ENCODE measurements around the gene RGS18. TPM values are rescaled to one million over a fixed set of nuclear protein-coding genes. Genes with fewer than 3 reads are reported as not detected.
"Not testable (repeated sequence)": the region's sequence is repeated elsewhere in the genome, so short reads cannot be mapped to it uniquely, and the experiment has no call there.

RGS18 gene
- total and polyA plus RNA-seq, 9 donors = 0.42 to 2.5 (median 0.95) TPM

DNA sequence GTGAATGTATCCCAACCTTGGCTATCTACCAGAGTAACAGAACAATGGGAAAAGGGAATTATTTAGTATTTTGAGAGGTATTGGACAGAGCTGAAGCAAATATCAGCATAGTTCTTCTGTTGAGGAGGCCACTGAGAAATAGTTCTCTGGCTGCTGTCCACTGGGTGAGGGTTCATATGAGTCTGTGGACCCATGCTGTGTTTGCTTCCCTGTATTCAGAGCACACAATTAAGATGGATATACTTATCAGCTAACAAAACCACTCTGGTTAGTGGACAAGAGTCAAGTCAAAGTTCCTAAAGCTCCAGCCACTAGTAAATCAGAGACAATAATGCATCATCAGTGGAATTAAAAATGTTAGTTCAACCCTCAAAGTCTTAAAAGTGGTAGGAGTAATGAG is 66.1 kb downstream of the RGS18 start:
- no peaks in the 10 kb centered on the region for H3K36me3 ChIP-seq
- H3K27me3 ChIP-seq = no peaks in the 10 kb centered on the region
- DNase-seq = no peak
- TF ChIP-seq, protein P1, sequence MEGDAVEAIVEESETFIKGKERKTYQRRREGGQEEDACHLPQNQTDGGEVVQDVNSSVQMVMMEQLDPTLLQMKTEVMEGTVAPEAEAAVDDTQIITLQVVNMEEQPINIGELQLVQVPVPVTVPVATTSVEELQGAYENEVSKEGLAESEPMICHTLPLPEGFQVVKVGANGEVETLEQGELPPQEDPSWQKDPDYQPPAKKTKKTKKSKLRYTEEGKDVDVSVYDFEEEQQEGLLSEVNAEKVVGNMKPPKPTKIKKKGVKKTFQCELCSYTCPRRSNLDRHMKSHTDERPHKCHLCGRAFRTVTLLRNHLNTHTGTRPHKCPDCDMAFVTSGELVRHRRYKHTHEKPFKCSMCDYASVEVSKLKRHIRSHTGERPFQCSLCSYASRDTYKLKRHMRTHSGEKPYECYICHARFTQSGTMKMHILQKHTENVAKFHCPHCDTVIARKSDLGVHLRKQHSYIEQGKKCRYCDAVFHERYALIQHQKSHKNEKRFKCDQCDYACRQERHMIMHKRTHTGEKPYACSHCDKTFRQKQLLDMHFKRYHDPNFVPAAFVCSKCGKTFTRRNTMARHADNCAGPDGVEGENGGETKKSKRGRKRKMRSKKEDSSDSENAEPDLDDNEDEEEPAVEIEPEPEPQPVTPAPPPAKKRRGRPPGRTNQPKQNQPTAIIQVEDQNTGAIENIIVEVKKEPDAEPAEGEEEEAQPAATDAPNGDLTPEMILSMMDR (IDR thresholded peaks at IDR 0.05) = no peak
- TF ChIP-seq POLR2A (IDR thresholded peaks at IDR 0.05) = no peak
- TF ChIP-seq EP300 (IDR thresholded peaks at IDR 0.05) = no peak
- no peaks in the 10 kb centered on the region for H3K4me1 ChIP-seq (ENCODE audit: insufficient read depth)
- no peak overlapping the region for H3K27ac ChIP-seq
- no peaks in the 10 kb centered on the region for H3K9me3 ChIP-seq
- intact Hi-C loops (cut with DNase I) = no loop called here
- H3K4me3 ChIP-seq = no peak overlapping the region

DNA sequence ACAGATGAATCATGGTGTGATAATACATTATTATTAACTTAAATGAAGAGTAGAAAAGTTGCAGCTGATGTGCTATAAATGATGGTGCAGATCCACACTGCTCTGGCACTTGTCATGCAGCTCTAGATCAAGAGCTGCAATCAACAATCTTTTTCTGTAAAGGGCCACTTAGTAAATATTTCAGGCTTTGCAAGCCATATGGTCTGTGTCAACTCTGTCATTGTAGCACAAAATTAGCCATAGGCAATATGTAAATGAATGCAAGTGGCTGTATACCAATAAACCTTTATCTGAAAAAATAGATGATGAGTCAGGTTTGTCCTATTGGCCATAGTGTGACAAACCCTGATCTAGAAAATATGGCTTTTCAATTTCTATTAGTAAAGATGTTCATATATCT is 66.6 kb downstream of the RGS18 start:
- Histone ChIP-seq H3K27me3 (no peaks in the 10 kb centered on the region), H3K4me3 (no peak overlapping the region), H3K27ac (no peak overlapping the region), H3K9me3 (no peaks in the 10 kb centered on the region), H3K36me3 (no peaks in the 10 kb centered on the region), H3K4me1 (ENCODE audit: insufficient read depth) (no peaks in the 10 kb centered on the region)
- intact Hi-C loops (cut with DNase I) = no loop called here
- TF ChIP-seq POLR2A (IDR thresholded peaks at IDR 0.05) (no peak), EP300 (IDR thresholded peaks at IDR 0.05) (no peak)
- TF ChIP-seq, protein P1 (IDR thresholded peaks at IDR 0.05) = no peak
- DNase-seq = no peak

DNA sequence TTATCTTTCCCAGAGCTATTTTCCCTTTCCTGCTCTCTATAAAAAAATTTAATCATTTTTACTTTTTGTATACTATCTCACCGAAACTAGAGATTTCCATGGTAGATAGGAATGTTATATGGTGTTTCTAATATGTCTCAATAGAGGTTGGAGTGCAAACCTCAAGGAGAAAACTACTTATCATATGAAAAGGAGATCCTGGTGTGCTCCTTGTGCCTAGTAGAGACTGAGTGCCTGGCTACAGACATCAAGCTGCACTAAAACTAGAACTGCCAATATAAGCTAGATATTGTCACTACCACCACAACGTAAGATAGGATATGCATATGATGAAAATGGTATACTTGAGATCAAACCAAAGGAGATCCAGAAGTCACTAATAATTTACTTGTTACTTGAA is 67.0 kb downstream of the RGS18 start:
- TF ChIP-seq, protein P1 (IDR thresholded peaks at IDR 0.05) = no peak
- TF ChIP-seq EP300 (IDR thresholded peaks at IDR 0.05) (no peak), POLR2A (IDR thresholded peaks at IDR 0.05) (no peak)
- no peaks in the 10 kb centered on the region for H3K27me3 ChIP-seq
- no peak overlapping the region for H3K27ac ChIP-seq
- intact Hi-C loops (cut with DNase I) = no loop called here
- H3K4me1 ChIP-seq (ENCODE audit: insufficient read depth) = no peaks in the 10 kb centered on the region
- 92 to 99% (median 94%) methylated on average over 2 of the region's 2 CpGs for WGBS, 3 donors
- DNase-seq = no peak
- no peak overlapping the region for H3K4me3 ChIP-seq
- no peaks in the 10 kb centered on the region for H3K36me3 ChIP-seq
- no peaks in the 10 kb centered on the region for H3K9me3 ChIP-seq

DNA sequence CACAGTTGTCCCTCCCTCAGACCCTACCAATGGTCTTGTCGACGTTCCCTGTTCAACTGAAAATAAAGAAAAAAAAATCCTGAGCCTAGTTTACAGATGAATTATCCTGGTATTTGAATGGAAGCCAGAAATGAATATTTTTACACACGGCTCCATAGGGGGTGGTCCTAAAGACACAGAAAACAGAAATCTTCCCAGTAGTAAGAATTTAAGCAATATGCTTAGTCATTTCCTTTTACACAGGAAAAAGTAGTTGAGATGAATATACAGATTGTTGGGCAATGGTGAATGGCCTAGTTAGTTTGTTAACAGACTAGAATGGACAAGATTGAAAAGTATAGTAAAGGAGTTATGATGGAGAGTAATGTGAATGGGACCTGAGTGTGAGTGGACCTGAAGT is 67.4 kb downstream of the RGS18 start:
- H3K4me3 ChIP-seq = no peak overlapping the region
- H3K36me3 ChIP-seq = no peaks in the 10 kb centered on the region
- TF ChIP-seq POLR2A (IDR thresholded peaks at IDR 0.05) = no peak
- TF ChIP-seq, protein P1 (IDR thresholded peaks at IDR 0.05) = no peak
- no peak for TF ChIP-seq EP300 (IDR thresholded peaks at IDR 0.05)
- WGBS, 3 donors = 67 to 78% (median 72%) methylated on average over 3 of the region's 3 CpGs
- H3K4me1 ChIP-seq (ENCODE audit: insufficient read depth) = no peaks in the 10 kb centered on the region
- intact Hi-C loops (cut with DNase I) = no loop called here
- H3K27me3 ChIP-seq = no peaks in the 10 kb centered on the region
- no peaks in the 10 kb centered on the region for H3K9me3 ChIP-seq
- no peak overlapping the region for H3K27ac ChIP-seq
- DNase-seq = no peak

DNA sequence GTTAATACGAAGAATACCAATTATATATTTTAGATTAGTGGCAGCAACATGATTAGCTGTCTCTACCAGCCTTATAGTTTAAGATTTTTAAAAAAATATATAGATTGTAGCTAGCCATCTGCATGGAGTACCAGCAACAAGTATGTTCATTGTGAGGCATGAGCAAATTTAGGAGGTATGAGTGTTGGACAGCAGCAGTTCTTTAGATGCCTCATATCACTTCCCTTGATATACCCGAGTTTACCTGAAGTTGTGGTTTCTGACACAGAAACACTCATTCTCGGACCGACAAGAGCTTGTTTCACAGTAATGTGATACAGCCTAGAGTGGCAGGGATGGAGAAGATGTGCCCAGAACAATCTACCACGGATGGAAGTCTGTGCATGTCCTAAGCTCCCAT is 69.1 kb downstream of the RGS18 start:
- H3K36me3 ChIP-seq = no peaks in the 10 kb centered on the region
- H3K4me3 ChIP-seq = no peak overlapping the region
- H3K27me3 ChIP-seq = no peaks in the 10 kb centered on the region
- intact Hi-C loops (cut with DNase I) = no loop called here
- 84 to 89% (median 87%) methylated on average over 5 of the region's 5 CpGs for WGBS, 3 donors
- DNase-seq = no peak
- H3K27ac ChIP-seq = no peak overlapping the region
- no peaks in the 10 kb centered on the region for H3K4me1 ChIP-seq (ENCODE audit: insufficient read depth)
- H3K9me3 ChIP-seq = no peaks in the 10 kb centered on the region
- TF ChIP-seq POLR2A (IDR thresholded peaks at IDR 0.05) (no peak), EP300 (IDR thresholded peaks at IDR 0.05) (no peak)
- TF ChIP-seq, protein P1 (IDR thresholded peaks at IDR 0.05) = no peak

DNA sequence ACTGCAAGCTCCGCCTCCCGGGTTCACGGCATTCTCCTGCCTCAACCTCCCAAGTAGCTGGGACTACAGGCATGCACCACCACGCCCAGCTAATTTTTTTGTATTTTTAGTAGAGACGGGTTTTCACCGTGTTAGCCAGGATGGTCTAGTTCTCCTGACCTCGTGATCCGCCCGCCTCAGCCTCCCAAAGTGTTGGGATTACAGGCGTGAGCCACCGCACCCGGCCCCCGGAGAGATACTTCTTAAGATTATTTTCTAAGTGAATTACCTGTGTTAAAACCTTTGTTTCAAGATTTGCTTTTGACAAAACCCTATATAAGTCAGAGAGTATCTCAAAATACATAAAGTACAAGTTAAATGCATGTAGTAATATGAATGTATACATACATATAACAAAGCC is 69.7 kb downstream of the RGS18 start:
- H3K27me3 ChIP-seq; H3K4me3 ChIP-seq; H3K27ac ChIP-seq; H3K36me3 ChIP-seq; H3K4me1 ChIP-seq (ENCODE audit: insufficient read depth); DNase-seq; intact Hi-C loops (cut with DNase I); H3K9me3 ChIP-seq: not testable (repeated sequence)
- WGBS, 3 donors = 95 to 98% (median 96%) methylated on average over 13 of the region's 13 CpGs
